Measurements from ENCODE around the gene PHF5A.

DNA sequence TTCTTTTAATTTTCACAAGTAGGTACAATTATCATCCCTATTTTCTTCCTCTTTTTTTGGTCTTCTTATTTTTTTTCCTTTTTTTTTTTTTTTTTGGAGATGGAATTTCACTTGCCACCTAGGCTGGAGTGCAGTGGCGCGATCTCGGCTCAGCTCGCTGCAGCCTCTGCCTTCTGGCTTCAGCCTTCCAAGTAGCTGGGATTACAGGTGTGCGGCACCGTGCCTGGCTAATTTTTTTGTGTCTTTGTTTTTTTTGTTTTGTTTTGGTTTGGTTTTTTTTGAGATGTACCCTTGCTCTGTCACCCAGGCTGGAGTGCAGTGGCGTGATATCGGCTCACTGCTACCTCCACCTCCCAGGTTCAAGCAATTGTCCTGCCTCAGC is 38.5 kb downstream of the PHF5A start:
- TF ChIP-seq CHD2 (IDR thresholded peaks at IDR 0.05; ENCODE audit: low read length) = no peak
- TF ChIP-seq, protein P1, sequence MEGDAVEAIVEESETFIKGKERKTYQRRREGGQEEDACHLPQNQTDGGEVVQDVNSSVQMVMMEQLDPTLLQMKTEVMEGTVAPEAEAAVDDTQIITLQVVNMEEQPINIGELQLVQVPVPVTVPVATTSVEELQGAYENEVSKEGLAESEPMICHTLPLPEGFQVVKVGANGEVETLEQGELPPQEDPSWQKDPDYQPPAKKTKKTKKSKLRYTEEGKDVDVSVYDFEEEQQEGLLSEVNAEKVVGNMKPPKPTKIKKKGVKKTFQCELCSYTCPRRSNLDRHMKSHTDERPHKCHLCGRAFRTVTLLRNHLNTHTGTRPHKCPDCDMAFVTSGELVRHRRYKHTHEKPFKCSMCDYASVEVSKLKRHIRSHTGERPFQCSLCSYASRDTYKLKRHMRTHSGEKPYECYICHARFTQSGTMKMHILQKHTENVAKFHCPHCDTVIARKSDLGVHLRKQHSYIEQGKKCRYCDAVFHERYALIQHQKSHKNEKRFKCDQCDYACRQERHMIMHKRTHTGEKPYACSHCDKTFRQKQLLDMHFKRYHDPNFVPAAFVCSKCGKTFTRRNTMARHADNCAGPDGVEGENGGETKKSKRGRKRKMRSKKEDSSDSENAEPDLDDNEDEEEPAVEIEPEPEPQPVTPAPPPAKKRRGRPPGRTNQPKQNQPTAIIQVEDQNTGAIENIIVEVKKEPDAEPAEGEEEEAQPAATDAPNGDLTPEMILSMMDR (IDR thresholded peaks at IDR 0.05; ENCODE audit: control extremely low read depth in 1 of 3, insufficient read depth in 1 of 3, low read depth in 1 of 3, low read length in 3 of 3) = no peak
- TF ChIP-seq YY1 (IDR thresholded peaks at IDR 0.05; ENCODE audit: low read depth, low read length) = no peak
- TF ChIP-seq POLR2A (IDR thresholded peaks at IDR 0.05; ENCODE audit: control extremely low read depth in 1 of 2, low read depth in 2 of 2, low read length in 2 of 2) = no peak

Data from H1 (cell line).